ENCODE results near the gene OSBPL9.

DNA sequence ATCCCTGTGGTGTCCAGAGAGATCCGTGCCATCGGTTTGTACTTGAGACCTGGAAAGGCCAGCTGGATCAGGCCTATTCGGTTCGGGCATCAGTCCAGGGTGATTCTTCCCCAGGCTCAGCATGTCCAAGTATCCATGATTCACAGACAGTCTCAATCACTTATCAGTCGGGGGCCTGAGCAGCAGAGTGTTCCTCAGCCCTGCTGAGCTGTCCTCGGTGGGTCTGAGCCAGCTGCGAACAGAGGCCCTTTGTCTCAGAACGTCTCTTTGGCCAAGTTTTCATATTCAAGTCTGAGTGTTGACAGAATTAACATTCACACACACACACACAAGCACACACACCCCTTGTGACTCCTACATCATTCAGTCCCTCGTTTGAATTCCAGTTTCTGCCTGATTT, 33.4 kb upstream of the OSBPL9 start:
- TF ChIP-seq, protein P1, sequence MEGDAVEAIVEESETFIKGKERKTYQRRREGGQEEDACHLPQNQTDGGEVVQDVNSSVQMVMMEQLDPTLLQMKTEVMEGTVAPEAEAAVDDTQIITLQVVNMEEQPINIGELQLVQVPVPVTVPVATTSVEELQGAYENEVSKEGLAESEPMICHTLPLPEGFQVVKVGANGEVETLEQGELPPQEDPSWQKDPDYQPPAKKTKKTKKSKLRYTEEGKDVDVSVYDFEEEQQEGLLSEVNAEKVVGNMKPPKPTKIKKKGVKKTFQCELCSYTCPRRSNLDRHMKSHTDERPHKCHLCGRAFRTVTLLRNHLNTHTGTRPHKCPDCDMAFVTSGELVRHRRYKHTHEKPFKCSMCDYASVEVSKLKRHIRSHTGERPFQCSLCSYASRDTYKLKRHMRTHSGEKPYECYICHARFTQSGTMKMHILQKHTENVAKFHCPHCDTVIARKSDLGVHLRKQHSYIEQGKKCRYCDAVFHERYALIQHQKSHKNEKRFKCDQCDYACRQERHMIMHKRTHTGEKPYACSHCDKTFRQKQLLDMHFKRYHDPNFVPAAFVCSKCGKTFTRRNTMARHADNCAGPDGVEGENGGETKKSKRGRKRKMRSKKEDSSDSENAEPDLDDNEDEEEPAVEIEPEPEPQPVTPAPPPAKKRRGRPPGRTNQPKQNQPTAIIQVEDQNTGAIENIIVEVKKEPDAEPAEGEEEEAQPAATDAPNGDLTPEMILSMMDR (conservative IDR thresholded peaks at IDR 0.05): no peak
- no peak for TF ChIP-seq EZH2 (IDR thresholded peaks at IDR 0.05; ENCODE audit: low read depth)
